Skin epidermis (tissue), 12 donors: ENCODE data around the gene DCD.
"Not testable (repeated sequence)": the region's sequence is repeated elsewhere in the genome, so short reads cannot be mapped to it uniquely, and the experiment has no call there.

ENCODE experiments used
- H3K27ac ChIP-seq, 21 experiments: fragments of 200-600 bp; sonication (generic) in 11 of 21; one replicate each; pipeline ENCODE4 v1.5.0; 2020; ENCODE audit warnings: mild to moderate bottlenecking in 3 of 21, inconsistent platforms in 2 of 21, moderate library complexity in 2 of 21
- H3K4me3 ChIP-seq, 7 experiments: fragments of 200-600 bp; sonication (generic) in 2 of 7; one replicate each; pipeline ENCODE4 v1.5.0; 2020; ENCODE audit warnings: inconsistent platforms in 2 of 7, mild to moderate bottlenecking in 2 of 7, moderate library complexity in 1 of 7

Gene DCD, protein sequence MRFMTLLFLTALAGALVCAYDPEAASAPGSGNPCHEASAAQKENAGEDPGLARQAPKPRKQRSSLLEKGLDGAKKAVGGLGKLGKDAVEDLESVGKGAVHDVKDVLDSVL

DNA sequence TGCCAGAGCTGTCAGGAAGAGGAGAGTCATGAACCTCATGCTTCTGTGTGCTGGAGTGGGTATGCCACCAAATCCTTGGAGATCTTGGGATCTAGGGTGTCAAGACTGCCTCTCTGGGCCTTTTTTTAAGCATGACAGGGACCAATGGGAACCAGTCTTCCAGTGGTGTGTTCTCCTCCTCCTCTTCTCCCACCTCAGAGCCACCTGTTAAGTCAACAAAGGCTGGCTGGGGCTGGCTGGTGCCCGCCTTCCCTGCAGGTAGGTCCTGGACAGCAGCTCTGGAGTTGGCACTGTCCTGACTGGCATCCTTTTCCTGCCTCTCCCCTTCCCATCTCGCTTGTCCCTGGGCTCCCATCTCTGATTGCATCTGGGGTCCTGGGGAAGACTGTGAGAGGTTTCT lies at the start of gene DCD:
DCD (minus strand) TSS at position 101 of the 400 bp plus-strand sequence; CDS start at position 39, 62 bp downstream.
- no peak within 1 kb of the TSS for H3K27ac ChIP-seq
- no peak within 1 kb of the TSS for H3K4me3 ChIP-seq

GRCh38 chr12:54697851-54698250 lies 49.7 kb upstream of the DCD start:
- Histone ChIP-seq H3K4me3 (no peak overlapping the region), H3K27ac (no peak overlapping the region)

DNA sequence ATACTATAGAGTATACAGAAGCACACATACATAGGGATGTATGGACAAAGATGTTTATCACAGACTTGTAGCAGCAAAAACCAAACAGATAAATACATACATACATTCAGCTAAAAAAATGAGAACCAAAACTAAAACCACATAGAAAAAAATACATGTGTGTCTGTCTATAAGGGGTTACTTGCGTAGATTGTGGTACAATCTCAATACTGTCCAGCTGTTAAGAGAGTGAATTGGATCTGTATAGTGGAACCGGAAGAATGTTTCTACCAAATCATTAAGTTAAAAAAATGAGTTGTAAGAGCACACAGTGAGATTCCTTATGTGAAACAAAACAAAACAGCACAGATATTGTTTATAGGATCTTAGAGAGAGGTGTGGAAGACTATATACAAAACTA lies 44.2 kb upstream of the DCD start:
- no peak overlapping the region for H3K27ac ChIP-seq
- H3K4me3 ChIP-seq, result no peak overlapping the region

DNA sequence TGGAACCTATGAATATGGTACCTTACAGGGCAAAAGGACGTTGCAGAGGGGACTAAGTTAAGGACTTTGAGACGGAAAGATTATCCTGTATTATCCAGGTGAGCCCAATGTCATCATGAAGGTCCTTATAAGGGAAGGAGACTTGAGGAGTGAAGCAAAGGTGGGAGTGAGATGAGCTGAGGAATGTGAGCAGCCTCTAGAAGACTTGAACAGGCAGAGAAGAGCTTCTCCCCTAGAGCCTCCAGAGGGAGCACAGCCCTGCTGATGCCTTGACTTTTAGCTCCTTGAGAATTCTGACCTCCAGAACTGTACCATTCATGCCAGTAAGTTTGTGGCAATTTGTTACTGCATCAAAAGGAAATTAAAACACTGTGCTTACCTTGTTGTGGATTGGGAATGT lies 41.8 kb upstream of the DCD start:
- Histone ChIP-seq H3K4me3 (no peak overlapping the region), H3K27ac (no peak overlapping the region)

- no peak overlapping the region for H3K4me3 ChIP-seq
- no peak overlapping the region for H3K27ac ChIP-seq
Observed at GRCh38 chr12:54689034-54689372, 40.8 kb upstream of the DCD start.

DNA sequence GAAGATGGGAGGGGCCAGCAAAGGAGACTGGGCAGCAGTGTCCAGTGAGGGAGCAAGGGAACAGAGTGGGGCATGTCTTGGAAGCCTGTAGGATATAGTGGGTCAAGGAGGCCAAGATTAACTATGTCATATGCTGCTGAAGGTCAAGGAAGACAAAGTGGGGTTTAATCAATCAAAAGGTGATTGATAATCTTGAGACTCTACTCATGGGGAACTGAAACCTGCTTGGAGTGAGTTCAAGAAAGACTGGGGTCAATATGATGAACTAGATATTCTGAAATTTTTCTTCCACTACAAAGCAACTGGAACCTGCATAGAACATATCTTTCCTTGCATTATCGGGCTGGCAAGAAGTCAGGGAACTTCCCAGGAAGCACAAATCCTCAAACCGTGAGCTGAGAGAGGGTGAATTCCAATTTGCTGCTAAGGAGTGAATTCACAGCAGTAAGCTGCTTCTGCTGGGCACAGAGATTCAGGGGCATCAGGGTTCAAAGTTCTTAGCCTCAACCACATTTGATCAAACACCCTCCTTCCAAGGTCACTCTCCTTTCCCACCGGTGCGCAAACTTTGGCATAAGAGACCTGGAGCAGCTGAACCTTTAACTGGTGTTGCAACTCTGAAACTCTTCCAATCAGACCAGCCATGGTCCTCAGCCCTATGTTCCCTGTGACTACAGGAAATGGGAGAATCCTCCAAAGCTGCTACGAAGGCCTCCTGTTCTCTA lies 40.3 kb upstream of the DCD start:
- Histone ChIP-seq H3K27ac (no peak overlapping the region), H3K4me3 (no peak overlapping the region)

DNA sequence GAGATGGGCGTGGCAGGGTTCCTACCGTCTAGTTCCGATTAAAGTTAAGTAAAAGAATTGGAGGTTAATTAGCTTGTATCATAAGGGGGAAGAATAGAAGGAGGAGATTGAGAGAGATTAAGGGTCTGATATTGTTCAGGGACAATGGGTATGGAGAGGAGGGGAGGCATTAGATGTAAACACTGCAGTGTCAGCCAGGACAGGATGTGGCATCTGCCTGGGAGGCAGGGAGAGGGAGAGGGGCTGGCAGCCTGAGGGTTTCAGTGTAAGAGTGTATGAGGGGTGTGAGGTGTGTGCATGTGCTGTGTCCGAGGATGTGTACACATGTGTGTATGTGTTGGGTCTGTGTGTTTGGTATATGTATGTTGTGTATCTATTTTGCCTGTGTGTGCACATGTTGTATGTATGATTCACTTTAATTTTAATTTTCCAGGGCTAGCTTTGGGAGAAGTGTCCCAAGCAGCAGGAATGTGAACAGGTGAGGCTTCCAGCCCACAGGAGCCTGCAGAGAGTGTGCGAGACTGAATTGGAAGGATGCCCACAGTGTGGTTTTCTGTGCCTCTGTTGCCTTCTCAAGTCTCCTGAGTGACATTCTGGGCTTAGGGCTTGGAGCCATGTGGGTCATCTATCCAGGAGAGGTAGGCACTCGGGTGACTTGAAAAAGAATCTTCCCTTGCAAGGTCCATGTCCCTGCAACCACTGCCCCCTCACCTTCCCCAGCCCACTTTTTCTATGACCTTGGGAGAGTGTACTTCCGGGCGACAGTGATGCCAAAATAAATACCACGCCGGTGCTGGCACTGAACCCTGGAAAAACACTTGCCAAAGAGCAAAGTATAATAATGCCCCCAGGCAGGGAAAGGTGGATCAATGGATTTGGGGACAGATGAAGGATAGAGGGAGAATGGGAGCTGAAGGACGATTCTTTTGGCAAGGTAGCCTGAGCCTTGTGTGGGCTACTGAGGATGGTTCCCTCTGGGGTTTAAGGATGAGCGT lies 36.8 kb upstream of the DCD start:
- no peak overlapping the region for H3K4me3 ChIP-seq
- no peak overlapping the region for H3K27ac ChIP-seq

- Histone ChIP-seq H3K4me3 (no peak overlapping the region), H3K27ac (no peak overlapping the region)
Observed at GRCh38 chr12:54683398-54683797, 35.2 kb upstream of the DCD start.

DNA sequence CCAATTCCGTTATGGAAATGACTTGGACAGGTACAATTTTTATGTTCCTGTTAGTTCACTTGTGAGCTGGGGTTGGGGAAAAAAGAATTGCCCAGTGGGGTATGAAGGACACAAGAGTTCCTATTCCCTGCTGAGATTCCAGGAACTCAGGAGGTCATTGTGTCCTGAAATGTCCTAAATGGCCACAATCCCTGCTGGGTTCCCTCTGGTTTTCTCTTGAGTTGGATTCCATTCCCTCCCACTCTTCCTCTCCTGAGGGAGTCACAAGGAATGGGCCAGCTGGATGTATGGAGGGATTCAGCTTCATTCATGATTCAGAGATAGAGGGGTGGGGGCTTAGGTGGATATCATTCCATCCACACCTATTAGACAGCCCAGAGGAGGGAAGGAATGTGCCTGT lies 34.5 kb upstream of the DCD start:
- Histone ChIP-seq H3K27ac (no peak overlapping the region), H3K4me3 (no peak overlapping the region)

GRCh38 chr12:54680374-54680773 lies 32.2 kb upstream of the DCD start:
- Histone ChIP-seq H3K27ac (no peak overlapping the region), H3K4me3 (no peak overlapping the region)

GRCh38 chr12:54678131-54678530 lies 30.0 kb upstream of the DCD start:
- H3K4me3 ChIP-seq, result no peak overlapping the region

GRCh38 chr12:54667945-54668344 lies 19.8 kb upstream of the DCD start:
- no peak overlapping the region for H3K27ac ChIP-seq
- H3K4me3 ChIP-seq, result no peak overlapping the region

More at GRCh38 chr12:54678131-54678530, 30.0 kb upstream of the DCD start:
- no peak overlapping the region for H3K27ac ChIP-seq

DNA sequence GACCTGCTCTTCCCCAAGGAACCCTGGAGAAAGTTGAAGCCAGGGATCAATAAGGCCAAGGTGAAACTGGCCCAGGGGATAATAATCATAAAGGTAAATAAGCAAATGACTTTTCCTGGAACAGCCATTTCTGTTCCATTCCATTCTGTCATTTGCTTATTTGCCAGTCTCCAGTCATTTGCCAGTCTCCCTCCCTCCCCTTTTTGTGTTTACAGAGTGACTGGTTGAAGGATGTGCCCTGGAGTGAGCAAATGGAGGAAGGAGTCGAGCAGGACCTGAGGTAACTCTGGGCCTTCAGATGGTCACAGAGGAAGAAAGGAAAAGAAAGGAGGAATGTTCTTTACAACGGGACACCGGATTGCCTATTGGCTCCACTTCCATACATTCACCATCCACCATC lies 17.8 kb upstream of the DCD start:
- no peak overlapping the region for H3K4me3 ChIP-seq

DNA sequence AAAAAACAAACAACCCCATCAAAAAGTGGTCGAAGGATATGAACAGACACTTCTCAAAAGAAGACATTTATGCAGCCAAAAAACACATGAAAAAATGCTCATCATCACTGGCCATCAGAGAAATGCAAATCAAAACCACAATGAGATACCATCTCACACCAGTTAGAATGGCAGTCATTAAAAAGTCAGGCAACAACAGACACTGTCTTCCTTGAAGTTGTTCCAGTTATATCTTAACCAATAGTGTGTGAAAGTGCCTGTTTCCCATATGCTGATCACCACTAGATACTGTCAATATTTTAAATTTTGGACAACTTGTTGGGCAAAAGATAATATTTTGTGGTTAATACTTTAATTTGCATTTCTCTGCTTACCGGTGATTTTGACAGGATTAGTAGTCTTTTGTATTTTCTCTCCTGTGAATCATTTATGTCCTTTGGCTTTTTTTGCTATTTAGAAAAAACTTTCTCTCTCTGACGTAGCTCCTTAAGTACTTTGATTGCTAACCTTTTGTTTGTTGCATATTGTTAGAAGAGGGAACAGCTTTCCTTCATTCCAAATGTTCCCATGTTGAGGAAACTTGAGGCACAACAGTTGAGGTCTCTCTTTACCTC lies 17.0 kb upstream of the DCD start:
- not testable (repeated sequence) for H3K4me3 ChIP-seq, H3K27ac ChIP-seq

More for the DNA sequence above, 17.8 kb upstream of the DCD start:
- H3K27ac ChIP-seq, result no peak overlapping the region

- Histone ChIP-seq H3K4me3 (no peak overlapping the region), H3K27ac (no peak overlapping the region)
Observed at GRCh38 chr12:54663603-54664002, 15.4 kb upstream of the DCD start.

GRCh38 chr12:54662026-54662425 lies 13.9 kb upstream of the DCD start:
- Histone ChIP-seq H3K27ac (no peak overlapping the region), H3K4me3 (no peak overlapping the region)

DNA sequence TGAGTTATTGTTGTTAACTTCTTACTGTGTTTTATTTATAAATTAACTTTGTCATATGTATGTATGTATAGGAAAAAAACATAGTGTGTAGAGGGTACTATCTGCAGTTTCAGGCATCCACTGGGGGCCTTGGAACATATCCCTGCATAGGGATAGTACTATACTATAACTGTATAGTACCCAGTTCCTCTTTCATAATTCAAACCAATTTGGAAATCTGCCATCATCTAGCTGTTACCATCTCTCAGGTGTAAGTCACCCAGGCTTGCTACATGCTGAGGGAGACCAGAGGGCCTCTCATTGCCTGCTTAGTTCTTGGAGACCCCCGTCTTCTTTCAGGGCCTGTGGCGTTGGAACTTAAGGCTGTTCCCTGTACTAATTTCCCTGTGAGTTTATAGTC lies 12.9 kb upstream of the DCD start:
- H3K27ac ChIP-seq, result no peak overlapping the region
- no peak overlapping the region for H3K4me3 ChIP-seq

GRCh38 chr12:54660320-54660962 lies 12.3 kb upstream of the DCD start:
- no peak overlapping the region for H3K27ac ChIP-seq
- H3K4me3 ChIP-seq, result no peak overlapping the region

DNA sequence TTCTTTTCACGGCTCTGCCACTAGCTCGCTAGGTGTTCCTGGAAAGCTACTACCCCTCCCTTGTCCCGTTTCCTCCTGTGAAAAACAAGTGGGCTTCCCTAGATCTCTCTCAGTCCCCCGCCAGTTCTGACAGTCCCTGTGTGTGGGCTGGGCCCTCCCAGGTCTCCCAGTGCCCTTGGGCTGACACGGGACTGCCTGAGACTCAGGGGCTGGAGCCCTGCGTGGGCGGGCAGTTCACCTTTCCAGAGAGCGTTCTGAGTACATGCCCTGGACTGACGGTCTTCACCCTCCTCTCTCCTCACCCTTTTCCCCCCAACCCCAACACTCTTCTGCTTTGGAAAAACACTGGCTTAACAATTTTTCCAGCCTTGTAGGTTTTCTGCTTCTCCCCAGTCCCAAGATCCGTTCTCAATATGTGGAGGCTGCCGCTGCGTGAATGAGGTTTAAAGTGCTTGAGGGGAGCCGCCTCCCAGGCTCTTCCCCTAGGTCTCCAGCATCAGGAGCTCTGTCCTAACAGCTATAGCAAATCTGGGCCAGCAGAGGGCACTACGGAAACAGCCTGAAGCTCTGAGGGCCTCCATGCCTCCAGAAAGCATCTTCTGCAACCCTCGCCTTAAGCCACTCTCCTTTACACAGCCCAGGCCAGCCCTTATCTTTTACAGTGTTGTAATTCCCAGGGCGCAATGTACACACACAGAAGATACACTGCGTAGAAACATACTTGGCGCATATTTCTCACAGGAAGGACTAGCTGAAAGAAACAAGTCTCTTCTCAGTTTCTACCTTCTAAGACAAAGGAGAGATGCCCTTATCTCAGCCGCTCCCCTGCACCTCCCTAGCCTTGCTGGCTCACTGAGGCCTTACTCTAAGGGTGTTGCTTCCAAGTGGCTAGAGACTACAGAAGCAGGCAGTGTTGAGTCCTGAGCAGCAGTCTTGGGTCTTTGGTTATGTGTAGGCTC lies 10.4 kb upstream of the DCD start:
- no peak overlapping the region for H3K4me3 ChIP-seq
- H3K27ac ChIP-seq, result no peak overlapping the region
